NCI-H2227 (cell line): ENCODE data around the gene CFAP92.

Experiments
- DNase-seq: peaks from one replicate; lab custom pipeline; 2025; ENCODE audit not compliant: unreplicated experiment; lab: John Stamatoyannopoulos, UW

Gene CFAP92

DNA sequence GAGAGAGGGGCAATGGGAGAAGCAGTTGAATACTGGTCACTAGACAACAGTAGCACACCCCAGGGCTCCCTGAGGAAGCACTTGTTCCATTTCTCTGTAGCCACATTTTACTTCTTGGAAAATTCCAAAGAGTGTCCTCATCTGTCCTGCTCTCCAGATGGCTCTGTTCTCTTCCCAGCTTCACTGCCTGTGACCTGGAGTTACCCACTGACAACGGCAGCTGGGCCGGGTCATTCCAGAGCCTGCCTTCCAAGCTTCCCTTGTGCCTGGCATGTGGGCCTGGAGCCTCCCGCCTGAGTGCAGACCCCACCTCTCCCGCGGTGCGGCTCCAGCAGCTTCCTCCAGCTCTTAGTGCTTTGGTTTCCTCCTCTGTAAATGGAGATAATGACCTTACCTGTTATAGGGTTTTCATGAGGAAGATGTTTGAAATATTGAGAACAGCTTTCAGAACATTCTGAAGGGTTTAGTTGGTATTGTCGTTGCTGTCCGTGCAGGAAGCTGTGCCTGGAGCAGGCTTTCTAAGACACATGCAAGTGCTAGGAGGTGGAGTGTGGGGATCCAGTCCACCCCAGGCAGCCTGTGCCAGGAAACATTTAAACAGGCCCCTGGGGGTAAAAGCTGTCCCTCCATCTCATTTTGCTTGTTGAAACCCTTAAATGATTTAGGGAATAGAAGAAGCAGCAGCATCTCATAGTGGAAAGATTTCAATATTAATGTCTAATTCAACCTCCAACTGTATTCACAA, 32.0 kb upstream of the CFAP92 start:
- no peak for DNase-seq

DNA sequence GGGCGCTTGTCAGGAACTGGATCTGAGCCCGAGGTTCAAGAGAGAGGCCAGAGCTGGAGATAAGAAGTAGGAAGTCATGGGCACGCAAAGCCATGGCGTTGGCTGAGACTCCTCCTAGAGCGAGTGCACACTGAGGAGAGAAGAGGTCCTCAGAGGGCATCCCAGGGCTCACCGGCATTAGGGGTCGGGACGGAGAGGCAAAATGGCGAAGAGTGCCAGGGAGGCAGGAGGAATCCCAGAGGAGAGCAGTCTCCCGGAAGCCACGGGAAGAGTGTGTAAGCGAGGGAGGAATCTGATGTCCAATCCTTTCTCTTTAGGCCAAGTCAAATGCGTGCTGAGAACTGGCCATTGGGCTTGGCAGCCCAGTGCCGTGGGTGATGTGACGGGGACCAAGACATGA, 31.2 kb upstream of the CFAP92 start:
- DNase-seq: no peak

DNA sequence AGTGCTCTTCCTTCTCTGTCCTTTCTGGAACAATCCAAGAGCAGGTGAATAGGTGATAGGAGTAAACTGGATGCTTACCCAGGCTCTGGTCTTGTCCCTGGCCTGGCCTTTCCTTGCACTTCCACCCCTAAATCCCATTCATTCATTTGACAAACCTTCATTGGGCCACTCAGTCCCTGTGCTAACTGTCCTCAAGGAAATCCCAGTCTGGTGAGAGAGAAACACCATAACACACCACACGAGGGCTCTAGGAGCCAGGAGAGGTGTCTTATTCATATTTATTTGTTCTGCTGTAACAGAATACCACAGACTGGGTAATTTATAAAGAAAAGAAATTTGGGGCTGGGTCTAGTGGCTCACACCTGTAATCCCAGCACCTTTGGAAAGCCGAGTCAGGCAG, 30.0 kb upstream of the CFAP92 start:
- DNase-seq: no peak

DNA sequence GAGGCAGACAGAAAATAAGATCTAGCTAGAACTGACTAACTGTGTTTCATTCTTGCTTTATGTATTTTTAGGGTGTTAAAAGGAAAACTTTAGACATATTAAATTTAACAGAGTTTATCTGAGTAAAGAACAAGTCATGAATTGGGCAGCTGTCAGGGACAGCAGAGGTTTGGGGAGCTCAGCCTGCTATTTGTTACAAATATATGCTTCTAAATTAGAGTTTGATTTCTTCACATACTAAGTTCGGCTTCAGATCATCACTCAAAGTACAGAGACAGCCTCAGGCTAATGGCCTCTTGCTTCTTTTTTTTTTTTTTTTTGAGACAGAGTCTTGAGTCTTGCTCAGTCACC, 29.1 kb upstream of the CFAP92 start:
- DNase-seq: no peak

DNA sequence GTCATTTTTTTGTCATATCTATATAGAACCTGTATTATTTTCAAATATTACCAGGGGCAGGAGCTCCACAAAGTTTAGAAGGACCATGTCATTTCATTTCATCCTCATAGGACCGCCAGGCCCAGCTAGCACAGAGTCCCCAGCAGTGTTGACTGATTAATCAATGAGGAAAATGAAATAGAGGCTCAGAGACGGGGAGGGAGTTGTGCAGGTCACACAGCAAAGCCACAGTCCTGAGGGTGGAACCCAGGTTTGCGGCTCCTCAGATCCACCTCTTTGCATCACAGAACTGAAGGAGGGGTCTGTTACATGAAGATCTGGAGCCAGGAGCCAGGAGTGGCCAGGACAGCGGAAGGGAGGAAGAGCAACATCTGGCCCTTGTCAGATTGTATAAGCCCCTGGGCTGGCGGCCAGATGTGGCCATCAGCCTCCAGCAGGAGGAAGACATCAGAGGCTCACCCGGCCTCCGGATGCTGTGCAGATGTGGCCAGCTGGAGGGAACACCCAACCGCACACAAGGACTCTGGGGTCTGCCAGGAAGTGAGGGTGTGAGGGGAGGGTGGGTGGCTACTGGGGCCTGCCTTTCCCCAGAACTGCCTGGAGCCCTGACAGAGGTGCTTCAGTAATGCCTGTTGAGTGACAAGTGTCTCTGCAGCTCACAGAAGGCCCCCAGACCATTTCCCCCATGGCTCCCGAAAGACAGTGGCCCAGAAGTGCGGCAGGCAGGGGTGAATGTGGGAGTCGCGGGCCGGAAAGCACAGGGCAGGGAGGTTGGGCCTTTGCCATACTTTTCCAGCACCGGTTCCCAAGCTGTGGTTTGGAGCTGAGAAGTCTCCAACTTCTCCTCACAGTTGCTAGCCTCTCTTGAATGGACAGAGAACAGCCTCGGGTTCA, 28.5 kb upstream of the CFAP92 start:
- DNase-seq: no peak

DNA sequence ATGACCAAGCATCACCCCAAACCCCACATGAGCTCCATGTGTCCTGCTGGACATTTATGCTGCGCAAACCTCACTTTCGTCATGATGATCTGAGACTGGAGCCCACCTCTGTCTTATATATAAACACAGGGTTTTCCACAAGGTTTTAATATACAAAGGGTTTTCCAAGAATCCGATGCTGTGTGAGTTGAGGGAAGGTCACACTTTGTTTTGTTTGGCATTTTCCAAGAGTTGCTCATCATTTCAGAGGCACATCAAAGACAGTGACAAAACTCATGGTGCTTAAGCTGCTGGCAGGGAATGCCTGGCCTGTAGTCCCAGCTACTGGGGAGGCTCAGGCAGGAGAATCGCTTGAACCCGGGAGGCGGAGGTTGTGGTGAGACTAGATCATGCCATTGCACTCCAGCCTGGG, 27.3 kb upstream of the CFAP92 start:
- no peak for DNase-seq

DNA sequence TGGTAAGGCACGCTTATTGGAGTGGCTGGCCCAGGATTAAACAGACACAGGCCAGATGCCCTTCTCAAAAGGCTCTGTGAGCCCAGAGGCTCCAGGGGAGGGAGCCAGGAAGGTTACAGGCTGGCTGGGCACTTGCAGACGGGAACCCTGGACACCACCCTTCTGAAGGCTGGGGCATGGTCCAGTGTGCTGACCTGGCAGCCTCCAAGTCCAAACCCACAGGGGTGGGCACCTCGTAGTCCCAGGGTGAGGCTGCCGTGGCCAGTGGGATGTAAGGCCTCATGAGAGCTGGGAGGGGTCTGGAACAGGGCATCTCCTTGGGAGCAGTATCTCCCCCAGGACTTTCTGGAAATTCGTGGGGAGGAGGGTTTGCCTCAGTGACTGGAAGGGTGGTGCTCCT, 26.8 kb upstream of the CFAP92 start:
- DNase-seq: no peak

DNA sequence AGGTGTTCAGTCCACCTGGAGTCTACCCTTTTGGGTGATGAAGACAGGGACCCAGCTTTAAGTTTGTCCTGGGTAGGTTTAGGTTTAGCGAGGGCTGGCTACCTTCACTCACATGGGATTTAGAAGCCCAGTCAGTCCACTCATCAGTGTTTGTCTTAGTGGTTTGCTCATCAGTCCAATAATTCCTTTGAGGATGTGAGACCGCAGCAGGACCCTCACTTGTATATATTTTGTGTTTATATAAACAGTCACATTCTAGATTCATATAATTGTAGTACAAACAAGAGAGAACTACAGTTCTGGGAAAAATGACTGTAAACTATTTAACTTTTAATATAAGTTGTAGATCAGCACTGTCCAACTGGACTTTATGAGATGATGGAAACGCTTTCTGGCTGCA, 25.4 kb upstream of the CFAP92 start:
- DNase-seq: no peak

DNA sequence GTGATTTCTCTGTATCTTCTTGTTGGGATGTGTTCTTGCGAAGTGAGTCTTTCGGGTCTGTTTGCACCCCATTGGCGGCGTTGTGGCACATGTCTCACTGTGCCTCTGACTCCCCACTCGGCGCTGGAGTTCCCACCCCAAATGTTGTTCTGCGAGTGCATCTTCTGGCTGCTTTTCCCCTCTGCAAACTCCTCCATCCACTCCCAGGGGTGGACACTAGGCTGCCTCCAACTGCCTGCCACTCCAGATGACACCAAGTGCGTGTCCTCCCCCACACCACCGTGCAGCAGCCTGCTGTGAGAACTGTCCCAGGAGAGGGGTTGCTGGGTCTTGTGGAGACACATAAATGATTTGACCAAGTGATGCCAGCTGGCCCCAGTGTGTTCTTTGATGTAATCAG, 24.9 kb upstream of the CFAP92 start:
- DNase-seq: no peak

DNA sequence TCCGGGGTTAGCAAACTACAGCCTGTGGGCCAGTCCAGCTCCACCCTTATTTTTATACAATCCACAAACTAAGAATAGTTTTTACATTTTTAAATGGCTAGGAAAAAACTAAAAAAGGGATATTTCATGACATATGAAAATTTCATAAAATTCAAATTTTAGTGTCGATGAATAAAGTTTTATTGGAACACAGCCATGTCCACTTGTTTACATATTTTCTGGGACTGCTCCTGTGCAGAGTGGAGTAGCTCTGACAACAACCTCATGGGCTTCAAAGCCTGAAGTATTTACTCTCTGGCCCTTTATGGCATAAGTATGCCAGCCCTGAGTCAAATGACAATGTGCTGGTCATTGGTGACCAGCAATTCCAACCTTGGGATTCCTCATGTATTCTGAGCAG, 24.4 kb upstream of the CFAP92 start:
- DNase-seq: no peak

DNA sequence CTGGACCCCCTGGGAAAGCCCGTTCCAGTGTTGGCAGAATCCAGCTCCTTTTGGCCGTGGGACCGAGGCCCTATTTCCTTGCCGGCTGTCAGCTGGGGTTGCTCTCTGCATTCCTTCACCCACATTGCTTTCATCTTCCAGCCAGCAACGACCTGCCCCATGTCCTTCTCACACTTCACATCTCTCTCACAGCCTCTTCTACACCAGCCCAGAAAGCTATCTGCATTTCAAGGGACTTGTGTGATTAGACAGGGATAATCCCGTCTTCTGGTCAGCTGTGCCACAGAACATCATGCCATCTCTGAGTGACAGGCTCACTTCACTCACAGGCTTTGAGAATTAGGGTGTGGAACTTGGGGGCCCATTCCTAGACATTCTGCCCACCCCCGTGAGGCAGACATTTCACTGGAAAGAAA, 23.6 kb upstream of the CFAP92 start:
- no peak for DNase-seq

DNA sequence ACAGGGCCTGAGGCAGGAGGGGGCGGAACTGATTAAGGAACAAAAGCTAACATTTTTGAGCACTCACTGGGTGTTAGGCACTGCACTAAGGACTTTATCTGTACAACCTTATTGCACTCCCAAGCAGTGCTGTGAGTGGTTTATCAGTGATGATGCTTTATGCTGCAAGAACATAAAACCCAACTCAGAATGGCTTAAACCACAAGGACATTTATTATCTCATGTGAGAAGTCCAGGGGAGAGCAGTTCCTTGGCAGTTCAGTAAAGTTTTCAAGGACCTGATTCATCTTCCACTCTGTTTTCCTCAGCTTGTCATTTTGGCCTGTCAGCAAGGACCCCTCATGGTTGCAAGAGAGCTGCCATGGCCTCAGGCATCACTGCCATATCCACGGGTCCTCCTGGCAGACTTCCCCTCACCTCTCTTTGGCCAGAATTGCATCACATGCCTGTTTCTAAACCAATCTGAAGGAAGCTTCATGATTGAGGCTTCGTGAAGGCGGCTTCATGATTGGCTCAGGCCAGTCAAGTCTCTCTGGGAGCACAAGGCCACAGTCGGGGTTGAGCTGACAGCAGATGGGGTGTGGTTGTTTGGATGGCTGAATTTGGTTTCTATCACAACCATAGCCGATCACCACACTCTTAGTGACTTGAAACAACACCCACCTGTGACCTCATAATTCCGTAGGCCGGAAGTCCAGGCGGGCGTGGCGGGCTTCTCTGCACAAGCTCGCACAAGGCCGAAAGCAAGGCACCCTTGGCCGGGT, 23.0 kb upstream of the CFAP92 start:
- DNase-seq: no peak

DNA sequence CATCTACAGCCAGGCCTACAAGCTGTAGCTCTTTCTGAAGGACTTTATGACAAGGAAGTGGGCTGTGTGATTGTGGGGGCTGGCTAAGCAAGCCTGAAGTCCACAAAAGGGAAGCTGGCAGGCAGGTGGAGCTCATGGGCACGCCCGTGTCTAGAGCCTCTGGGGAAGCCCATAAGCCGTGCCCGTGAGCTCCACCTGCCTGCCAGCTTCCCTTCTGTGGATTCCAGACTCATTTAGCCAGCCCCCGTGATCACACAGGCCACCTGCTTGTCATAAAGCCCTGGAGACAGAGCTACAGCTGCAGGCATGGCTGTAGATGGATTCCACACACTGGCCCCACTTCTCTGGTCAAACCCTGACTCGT, 22.5 kb upstream of the CFAP92 start:
- DNase-seq: no peak

DNA sequence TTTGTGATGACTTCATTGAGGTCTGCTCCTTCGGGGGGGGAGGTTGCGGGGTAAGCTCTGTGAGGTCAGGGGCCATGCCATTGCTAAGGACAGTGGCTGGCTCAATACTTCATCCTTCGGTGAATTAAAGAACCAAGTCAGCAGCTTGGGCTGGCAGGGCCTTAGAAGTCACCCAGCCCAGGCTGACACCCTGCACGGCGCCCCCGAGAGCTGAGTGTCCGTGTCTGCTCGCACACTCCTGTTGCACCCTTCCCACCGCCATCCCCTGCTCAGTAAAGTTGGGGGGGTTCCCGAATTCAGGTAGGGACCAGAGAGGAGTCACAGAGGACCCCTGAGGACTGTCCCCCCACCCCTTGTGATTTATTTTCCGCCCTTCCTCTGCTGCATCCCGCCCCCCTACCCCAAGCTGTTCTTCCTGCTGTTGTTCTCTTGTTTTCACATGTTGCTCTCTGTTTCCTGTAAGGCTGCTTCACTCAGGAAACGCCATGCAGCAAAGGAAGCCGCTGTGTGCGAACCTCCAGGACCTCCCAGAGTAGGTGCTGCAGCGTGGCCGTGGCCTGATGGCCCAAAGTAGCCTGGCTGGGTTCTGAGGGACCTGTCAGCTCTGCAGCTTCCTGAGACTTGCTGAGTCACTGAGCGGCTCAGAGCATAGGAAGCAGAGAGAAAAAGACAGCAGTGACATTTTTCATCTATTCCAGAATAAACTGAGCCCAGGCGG, 21.7 kb upstream of the CFAP92 start:
- no peak for DNase-seq

DNA sequence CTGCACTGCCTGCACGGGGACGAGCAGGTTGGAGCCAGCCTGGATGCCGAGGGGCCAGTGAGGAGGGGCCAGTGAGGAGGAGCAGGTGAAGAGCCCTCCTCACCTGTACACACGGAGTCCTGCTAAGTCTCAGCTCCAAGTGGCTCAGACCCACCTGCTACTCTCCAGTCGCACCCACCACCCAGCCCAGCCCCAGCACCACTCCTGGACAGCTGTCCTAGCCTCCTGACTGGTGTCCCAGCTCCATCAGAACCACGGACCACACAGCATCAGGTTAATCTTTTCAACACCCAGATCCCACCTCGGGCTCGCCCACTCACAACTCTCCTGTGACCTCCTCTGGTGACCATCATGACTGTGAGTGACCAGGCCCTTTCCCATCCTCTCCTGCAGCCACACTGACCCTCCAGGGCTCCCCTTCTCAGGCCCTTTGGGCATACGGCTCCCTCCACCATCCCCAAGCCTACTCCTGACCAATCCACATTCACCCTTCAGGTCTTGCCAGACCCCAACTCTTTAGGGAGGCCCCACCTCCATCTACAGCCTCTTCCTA, 21.0 kb upstream of the CFAP92 start:
- no peak for DNase-seq

DNA sequence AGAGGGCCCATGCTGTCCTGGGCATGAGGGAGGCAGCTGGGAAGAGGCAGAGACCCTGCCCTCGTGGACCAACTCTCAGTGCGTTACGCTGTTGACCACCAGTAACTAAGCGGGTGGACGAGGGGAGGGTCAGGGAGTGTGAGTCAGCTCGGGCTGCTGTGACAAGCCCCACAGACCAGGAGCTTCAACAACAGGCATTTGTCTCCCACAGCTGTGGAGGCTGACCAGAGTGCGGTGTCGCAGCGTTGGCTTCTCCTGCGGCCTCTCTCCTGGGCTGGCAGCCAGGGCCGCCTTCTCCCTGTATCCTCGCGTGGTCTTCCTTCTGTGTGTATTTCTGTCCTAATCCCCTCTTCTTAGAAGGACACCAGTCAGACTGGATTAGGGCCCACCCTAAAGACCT, 20.3 kb upstream of the CFAP92 start:
- no peak for DNase-seq

DNA sequence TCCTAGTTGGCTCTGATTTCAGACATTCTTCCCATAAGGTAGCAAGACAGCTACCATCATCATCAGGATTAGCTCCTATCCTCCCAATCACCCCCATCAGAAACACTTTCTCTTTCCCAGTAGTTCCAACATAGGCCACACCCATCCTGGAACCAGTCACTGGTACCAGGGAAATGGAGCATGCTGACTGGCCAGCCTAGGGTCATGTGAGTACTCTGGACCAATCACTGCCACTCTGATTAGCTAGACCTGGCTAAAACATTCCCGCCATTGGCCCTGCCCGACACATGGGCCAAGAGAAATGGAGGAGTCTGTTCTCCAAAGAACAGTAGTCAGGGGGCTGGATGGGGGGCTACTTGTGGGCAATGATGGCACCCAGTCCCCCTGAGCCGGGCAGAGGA, 19.6 kb upstream of the CFAP92 start:
- no peak for DNase-seq

DNA sequence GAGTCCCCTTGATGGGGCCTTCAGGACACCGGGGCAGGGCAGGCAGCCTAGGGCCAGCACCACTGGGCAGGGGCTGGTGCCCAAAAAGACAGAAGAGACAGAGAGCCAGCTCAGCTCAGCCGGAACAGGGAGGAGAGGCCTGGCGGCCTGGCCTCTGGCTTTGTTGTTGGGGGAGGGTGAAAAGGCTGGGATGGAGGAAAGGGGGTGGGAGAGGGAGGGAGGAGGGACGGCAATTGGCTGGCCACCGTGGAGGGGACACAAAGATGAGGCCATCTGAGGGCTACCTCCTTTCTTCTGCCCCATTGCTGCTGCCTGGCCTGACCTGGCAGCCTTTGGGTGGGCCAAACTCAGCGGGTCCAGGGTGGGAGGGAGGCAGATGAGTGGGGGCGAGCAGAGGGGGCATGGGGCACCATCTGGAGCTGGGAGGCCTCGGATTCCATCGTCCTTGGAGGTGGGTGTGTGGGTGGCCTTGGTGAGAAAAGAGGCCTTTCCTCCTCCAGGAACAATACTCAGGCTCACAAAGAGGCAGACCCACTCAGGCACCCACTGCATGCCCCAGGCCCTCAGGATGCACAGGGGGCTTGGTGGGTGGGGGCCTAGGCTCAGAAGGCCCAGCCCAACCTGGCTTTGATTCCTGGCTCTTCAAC, 16.6 kb upstream of the CFAP92 start:
- DNase-seq: no peak

DNA sequence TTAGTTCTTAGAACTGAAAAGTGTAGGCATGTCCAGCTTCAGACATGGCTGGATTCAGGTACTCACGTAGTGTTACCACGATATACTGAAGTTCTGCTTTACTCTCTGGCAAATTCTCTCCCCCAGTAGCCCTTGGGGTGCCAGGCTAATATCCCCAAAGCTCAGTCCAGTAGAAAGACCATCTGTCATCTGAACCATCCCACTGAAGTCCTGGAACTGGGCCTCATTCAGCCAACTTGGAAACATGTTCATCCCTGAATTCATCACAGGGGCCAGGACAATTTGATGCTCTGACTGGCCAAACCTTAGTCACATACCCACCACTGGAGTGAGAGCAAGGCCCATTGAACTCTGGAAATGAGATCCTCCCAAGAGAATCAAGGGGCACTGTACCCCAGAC, 15.4 kb upstream of the CFAP92 start:
- no peak for DNase-seq

DNA sequence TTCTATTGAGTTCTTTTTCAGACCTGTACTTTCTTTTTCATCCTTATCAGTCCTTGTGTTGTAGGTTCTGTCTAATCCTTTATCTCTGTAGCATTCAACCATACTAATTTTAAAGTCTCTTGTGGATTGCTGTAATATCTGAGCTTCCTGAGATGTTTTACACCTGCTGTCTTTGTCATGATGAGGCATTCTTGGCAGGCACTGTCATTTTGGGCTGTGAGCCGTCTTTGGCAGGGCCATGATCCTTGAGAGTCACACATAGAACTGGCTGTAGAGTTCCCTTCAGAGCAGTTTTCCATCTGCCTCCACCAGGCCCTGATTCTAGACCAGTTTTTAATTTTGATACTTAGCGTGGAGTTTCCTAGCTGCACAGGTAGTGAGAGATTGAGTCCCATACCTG, 13.9 kb upstream of the CFAP92 start:
- DNase-seq: no peak

DNA sequence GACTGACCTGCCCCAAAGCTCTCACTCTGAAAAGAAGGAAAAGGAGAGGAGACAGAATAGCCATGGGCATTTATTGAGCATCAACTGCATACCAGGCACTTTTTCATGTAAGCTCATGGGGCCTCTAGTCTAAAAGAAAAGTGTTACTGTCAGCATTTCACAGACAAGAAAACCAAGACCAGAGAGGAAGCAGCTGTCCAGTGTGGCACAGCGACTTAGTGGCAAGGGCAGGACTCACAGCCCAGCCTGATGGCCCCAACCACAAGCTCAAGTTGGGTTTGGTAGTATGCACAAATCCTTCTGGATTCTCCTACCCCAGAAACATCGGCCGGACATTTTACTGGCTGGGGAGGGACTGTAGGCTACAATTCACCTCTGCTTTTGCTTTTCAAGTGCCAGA, 13.0 kb upstream of the CFAP92 start:
- DNase-seq: no peak
